ENCODE results near the gene XRCC4. TPM values are rescaled to one million over a fixed set of nuclear protein-coding genes. Genes with fewer than 3 reads are reported as not detected.
"Not testable (repeated sequence)": the region's sequence is repeated elsewhere in the genome, so short reads cannot be mapped to it uniquely, and the experiment has no call there.

Gene XRCC4
- total RNA-seq, 1 donor from 2014 or later: 7.4 TPM

DNA sequence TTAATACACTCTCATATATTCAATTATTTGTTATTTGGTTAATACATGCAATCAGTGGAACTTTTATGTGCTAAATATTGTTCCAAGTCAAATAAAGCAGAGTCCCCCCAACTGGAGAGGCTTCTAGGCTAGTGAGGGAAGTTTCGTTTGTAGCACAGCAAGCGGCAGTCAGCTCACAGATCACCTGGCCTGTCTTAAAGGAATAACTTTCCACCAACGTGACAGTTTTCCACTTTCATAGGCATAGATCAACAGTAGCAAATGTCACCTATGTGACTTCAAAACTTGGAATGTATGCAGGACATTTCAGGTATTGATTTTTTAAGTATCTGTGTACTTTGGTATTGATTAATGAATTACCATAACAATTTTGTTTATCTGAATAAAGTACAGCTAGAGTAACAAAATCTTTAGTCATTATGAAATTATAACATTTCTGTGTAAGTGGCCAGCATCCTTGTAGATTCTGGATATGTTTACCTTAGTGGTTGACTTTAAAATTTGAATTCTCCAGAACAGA lies 264.5 kb downstream of the XRCC4 start:
- DNase-seq (ENCODE audit: low spot score): no peak

DNA sequence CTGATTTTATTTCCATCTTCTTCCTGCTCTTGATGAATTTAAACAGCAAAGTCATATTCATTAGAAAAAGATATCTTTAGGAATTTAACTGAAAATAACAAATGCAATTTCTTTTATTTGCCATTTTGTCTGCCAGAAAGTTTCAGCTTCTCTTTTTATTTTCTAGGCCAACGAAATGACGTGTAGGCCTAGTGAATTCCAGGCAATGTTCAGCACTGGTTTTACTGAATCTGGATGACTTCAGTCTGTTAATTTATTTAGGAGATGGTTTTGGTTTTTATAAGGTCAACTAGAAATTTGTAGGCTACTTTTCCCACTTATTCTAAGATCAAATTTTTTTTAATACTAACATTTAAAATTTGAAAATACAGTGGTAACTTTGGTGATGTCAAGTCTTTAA lies 265.1 kb downstream of the XRCC4 start:
- no peak for DNase-seq (ENCODE audit: low spot score)

DNA sequence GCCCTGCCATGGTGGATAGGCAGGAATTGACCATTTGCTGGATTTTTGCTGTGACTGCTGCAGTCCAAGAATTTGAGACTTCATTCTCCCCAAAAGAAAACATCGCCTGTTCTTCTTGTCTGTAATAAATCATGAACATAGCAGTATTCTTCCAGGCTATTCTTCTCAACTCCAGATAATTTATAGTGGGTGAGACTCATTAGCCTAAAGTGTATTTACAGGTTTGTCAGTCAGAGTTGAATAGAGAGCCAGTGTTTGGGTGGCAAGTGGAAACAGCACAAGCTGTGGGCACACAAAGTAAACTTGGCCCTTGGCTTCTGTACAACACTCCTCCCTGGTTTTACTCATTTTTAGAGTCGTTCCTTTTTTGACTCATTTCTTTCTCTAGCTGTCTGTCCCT lies 266.0 kb downstream of the XRCC4 start:
- no peak for DNase-seq (ENCODE audit: low spot score)

DNA sequence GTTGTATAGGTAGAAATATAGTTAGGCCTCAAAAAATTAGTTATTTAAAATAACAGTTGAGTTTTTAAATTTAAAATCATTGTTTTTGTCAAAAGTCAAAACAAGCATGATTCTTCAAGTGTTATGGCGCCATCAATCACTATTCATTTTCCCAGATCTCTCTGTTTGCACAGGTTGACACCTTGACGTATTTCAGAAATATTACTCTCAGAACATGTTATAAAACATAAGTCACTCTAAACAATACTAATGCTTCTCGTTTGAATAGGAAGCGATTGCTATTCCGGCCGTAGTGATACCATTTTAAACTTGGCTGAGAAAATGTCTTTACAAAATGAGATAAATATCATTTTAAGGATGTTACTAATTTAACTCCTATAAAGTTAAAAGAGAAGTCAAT lies 268.1 kb downstream of the XRCC4 start:
- DNase-seq (ENCODE audit: low spot score): no peak

DNA sequence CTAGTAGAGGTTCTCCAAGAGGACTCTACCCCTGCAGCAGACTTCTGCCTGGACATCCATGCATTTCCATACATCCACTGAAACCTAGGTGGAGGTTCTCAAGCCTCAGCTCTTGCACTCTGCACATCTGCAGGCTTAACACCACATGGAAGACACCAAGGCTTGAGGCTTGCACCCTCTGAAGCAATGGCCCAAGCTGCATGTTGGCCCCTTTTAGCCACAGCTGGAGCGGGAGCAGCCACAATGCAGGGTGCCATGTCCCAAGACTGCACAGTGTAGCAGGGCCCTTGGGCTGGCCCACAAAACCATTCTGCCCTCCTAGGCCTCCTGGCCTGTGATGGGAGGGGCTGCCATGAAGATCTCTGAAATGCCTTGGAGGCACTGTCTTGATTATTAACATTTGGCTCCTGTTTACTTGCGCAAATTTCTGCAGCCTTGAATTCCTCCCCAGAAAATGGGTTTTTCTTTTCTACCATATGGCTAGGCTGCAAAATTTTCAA lies 271.0 kb downstream of the XRCC4 start:
- no peak for DNase-seq (ENCODE audit: low spot score)

DNA sequence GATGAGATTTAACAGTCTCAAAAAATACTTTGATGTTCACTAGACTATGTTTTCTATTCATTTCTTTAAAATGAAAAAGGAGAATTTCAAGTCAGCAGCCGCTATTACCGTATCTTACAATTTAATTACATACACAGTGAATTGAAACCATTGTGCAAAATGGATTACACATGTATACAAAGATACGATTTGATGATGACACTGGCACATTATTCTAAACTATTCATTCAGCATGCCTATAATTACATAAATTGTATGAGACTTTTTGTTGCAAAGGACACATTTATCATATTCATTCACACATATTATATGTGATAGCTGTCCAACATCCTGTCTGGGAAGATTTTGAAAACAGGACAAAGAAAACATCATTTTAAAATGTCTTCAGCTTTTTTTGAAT lies 275.9 kb downstream of the XRCC4 start:
- DNase-seq (ENCODE audit: low spot score): no peak

DNA sequence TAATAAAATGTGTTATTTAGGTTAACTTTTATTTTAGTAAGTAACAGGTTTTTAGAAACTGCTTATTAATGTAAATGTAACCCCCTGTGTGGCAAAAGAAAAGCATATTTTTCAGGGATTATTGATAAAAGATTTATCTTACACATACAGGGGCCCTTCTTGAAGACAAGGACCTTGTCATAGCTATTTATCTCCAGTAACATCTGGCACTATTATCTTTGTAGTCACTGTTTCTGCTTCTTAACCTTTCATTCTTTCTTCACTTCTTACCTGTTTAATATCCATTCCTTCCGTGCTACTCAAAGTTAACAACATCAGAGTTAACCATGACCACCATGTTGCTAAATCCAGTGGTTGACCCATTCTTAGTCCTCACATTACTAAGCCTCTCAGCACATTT lies 276.4 kb downstream of the XRCC4 start:
- no peak for DNase-seq (ENCODE audit: low spot score)

DNA sequence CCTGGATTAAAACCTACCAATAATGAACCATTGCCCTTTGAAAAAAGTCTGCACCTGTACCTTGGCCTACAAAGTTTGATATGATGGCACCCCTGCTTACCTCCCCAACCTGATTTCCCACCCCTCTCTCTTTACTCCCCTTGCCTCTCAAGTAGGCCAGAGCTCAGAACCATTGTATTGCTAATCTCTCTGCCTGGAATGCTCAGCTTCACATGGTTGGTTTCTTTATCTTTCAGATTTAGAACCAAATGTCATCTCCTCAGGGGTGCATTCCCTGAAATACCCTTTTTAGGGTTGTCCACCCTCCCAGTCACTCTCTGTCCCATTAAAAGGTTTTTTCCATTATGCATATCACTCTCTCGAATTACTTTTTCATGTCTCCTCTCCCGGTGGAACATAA lies 277.6 kb downstream of the XRCC4 start:
- DNase-seq (ENCODE audit: low spot score): no peak

DNA sequence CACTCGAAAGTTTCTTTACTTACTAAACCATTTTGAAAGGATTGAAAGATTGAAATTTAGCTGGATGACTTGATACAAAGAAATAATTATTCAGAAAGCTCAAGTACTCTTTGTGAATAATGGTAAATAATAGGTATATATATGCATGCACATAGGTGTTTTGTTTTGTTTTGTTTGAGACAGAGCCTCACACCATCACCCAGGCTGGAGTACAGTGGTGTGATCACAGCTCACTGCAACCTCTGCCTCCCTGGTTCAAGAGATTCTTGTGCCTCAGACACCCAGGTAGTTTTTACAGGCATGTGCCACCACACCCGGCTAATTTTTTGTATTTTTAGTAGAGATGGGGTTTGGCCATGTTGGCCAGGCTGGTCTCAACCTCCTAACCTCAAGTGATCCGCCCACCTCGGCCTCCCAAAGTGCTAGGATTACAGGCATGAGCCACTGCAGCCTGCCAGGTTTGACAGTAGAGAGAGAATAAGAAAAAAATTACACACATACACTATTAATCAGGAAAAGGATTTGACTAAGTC lies 278.2 kb downstream of the XRCC4 start:
- DNase-seq (ENCODE audit: low spot score): not testable (repeated sequence)

DNA sequence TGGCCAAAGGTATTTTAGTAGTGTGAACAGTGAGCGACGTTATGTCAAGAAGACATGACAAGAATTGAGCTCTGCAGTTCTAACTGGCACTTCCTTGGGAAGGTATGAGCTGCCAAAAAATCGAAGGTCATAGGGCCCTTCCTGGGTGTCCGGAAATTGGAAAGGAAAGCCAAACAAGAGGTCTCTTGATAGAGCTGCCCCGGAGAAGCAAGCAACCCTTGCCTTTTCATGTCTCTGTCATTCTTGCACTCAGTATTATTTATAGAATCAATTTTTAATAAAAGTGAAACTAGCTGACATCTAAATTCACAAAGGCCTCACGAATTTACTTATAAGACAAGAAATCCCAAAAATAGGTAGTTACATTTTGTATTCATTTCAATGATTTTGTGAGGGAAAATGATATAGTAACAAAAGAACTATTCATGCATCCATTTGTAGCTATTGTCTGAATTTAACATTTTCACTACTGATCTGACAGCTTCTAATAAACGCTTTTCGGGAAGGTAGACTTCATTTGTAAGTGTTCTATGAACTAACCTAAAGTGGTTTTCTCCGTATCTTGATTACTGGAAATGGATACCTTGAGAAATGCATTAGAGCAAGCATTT lies 280.4 kb downstream of the XRCC4 start:
- DNase-seq (ENCODE audit: low spot score): no peak

DNA sequence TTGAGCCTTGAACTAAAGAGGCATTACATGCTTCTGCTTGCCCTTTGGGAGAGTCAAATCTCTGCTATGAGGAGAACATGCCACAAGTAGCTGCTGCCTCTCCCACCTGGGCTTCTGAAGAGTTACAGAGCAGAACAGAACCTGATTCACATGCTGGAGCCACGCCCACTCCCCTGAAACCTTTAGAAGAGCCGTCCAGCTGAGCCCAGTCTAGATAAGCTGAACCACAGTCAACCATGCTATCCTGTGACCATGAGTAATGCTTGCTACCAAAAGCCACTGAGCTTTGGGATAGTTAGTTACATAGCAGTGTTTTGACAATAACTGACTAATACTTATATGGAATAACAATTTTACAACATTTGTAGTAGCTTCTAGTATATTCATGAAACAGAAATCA lies 283.2 kb downstream of the XRCC4 start:
- DNase-seq (ENCODE audit: low spot score): no peak

DNA sequence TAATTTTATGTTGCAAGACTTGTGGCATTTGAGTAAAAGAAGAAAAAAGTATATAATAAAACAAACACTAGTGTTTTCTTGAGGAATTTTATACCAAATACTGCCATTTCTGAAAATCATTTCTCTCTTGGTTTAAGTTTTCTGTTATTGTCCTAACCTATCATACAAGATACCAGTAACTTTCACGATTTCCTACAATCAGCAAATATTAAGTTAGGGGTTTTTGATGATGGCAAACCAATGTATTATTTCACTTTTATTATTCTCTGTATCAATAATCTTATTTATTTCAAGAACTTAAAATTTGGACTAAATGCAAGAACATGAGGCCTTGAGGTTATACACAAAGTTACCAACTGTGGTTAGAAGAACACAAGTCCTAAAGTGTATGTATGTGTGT lies 285.2 kb downstream of the XRCC4 start:
- DNase-seq (ENCODE audit: low spot score): no peak

DNA sequence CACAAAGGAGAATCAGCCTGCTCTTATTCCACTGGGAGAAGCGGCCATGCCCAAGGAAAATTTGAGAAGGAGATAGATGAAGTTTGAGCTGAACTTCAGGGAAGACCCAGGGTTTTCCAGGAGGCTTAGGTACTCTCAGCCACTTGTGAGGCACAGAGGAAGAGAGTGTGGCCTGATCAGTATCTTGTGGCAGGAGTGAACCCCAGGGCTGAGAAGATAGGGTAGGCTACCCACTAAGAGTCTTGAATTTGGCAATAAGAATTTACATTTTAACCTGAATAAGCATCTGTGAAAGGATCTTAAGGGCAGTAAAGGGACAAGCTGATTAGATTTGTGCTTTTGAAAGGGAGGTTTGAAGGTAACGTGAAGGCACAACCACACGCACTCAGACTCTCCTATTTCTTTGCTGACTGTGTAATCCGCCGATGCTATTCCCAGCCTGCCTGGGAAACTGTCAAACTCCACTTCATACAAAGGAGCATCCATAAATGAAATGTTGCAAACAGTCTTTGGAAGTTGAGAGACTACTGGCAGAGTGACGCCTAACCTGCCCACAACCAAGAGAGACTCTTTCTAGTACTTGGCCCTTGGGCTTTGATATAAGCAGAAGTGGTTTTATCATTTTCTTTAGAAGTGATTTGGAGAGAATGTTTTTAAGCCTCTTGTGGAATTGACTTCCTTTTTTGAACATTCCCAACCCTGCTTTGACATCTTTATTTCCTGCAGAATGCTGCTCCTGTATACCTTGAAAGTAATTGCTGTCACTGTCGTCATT lies 286.0 kb downstream of the XRCC4 start:
- DNase-seq (ENCODE audit: low spot score): no peak

DNA sequence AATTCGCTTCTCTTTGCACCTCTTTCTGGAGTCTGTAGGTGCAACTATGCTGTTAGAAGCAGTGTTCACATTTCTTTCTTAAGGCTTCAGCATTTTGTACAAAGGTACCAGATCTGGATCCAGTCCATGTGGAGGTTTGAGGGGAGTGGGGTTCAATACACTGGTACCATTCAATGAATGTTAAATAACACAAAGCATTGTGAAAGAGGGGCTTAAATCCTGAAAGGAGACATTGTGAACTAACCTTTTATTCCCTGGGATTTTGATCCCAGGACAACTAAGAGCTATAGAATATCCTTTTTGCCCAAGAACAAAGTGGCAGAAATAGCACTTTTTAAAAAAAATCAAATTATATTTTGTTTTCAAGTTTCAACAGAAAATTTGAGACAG lies 286.5 kb downstream of the XRCC4 start:
- DNase-seq (ENCODE audit: low spot score): no peak

DNA sequence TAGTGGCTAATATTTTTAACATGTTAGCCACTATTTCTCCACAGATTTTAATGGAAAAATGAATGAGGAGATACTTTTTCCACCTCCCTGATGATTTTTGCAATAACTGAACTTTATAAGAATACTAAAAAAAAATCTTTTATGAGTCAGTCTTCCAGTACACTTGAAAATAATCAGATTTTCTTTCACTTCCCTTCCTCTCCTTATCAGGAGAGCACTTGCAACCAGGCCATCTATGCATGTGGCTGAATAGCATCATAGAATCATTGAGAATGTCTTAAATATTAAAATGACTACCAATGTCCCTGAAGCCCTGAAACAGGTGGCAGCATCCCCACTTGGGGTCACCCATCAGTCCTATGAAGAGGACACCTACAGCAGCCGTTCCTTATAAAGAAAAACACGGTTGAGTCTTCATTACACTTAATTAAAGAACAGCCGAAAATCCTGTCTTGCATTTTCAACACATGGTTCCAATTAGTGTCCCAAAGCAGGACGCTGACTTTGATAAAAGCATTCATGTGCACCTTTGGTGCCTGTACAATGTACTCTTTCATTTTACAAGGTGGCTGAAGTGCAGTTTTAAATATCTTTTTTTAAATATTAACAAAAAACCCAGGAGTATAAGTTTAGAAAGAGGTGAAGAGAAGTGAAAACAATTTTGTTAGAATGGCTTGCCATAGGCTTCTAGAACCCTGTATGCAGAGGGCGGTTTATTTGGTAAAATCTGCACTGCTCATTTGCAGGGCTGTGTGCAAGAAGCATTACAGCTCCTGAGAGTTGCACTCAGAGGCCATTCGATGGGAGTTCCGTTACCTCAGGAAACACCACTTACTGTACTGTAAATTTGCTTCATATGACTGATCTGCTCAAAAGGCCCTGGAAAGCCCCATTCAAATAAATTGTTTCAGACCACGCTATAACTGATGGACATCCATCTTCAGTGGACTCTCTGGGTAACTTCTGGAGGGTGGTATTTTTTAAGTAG lies 287.3 kb downstream of the XRCC4 start:
- no peak for DNase-seq (ENCODE audit: low spot score)

DNA sequence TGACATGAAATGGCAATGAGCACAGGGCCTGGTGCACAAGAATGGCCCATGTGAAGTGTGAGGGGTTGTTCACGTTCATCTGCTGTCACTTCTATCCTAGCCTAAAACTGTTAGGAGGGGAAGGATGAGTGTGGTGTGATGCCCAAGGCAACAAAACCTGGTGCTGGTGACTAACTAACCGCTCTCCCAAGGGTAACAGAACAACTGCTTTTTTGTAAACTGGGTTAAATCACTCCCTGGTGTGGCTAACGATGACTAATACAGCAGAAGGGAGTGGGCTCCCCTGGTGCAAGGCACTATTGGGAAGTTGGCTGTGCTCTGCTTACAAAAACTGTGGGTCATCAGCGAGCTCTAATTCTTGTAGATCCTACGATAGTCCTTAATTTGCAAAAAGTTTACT lies 291.0 kb downstream of the XRCC4 start:
- no peak for DNase-seq (ENCODE audit: low spot score)

DNA sequence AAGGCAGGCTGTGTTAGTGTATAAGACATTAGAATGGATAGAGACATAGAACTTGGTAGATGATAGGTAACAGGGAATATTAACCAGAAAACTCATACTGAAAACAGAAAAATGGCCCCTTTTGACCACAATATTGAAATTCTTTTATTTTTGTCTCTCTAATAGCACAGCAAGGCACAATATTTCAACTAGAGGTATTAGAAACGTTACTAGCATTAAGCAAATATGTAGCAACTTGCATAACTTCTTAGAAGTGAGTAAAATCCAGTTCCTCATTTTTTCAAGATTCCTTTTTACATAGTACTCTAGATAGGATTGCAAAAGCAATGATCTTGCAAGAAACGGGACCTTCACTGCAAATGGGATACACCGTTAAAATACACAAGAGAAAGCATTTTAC lies 291.5 kb downstream of the XRCC4 start:
- DNase-seq (ENCODE audit: low spot score): no peak

DNA sequence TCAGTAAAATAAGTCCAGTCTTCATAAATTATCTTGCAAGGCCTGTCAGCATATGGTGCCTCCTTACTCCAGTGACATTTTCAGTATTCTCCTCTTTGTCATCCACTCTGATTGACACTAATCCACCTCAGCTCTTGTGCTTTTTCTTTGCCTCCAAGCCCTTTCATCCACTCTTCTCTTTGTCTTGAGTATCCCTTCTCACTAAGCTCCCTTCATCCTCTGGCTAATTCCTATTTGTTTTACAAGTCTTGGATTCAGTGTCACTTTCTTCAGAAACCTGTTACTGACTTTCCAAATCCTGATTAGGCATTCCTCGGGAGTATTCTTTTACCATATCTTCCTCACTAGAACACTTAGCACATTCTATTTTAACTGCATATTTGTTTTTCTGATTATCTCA lies 293.6 kb downstream of the XRCC4 start:
- DNase-seq (ENCODE audit: low spot score): no peak

DNA sequence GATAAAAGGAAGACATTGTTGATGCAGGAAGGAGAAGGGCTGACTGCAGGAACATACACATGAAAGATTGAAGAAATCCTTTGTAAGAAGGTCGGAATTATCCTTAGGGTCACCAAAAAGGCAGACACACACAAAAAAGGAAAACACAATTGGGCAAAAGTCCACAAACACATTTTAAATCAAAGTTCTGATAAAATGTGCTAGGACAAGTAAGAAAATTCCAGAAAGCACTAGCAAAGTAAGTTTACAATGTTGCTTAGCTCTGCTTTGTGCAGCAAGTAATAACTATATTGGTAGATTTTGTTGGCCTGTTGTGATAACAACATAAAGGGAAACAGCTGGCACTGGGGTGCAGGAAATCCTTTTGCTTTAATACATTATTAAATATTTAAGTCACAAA lies 294.4 kb downstream of the XRCC4 start:
- no peak for DNase-seq (ENCODE audit: low spot score)

DNA sequence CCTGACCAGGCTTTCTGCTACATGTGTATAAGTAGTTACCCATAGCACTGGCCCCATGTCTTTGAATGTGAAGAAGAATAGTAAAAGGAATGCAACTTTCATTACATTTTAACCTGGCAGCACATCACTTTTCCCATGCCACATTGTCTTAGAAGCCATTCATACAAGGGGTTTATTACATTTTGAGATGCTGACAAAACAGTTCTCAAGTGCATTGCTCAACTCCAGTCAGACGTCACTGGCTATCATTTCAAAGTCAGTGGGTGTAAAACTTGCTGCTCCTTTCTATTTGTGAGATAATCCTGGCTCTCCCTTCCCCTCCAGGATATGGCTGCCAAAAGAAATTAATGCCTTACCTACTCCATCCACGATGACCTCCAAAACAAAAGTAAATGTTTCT lies 297.2 kb downstream of the XRCC4 start:
- DNase-seq (ENCODE audit: low spot score): no peak

DNA sequence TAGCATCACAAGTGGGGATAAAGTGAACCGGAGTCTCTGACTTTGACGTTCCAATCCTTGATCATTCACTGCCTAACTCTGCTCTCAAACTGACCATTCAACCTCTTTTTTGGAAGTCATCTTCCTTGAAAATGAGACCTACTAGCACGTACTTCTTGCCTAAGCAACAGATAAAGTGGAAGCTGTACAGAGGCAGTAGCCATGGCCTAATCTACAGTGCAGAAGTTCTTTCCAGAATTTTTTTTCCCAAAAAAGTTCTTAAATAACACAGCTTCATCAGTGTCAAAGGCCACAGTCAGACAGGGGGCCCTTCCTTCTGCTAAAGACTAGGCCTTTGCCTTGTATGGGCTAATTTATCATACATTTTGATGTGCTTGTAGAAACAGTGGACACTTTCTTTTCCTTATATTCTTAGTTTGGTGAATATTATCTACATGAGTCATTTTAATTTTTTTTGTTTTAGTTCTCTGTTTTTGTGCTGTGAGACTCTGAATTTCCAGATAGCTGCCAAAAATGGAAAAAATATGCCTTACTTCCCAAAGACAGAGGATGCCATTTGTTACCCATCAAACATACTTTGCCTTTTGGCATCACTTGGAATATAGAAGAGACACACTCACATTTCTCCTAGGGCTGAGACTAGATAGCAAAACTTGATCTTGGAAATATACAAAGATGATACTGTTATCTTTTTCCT lies 297.9 kb downstream of the XRCC4 start:
- no peak for DNase-seq (ENCODE audit: low spot score)

All from mesenteric fat pad (tissue), 1 donor.